ENCODE data around the gene PATL1.
"Not testable (repeated sequence)": the region's sequence is repeated elsewhere in the genome, so short reads cannot be mapped to it uniquely, and the experiment has no call there.

The PATL1 gene

GRCh38 chr11:59692915-59693314, 24.1 kb upstream of the PATL1 start:
- no peak for DNase-seq (ENCODE audit: low read depth in 1 of 2, low spot score in 1 of 2)
- Histone ChIP-seq H3K27ac (replicated peaks) (no peak overlapping the region), H3K27me3 (ENCODE audit: insufficient read depth, poor library complexity, severe bottlenecking) (no peaks in the 10 kb centered on the region), H3K4me3 (replicated peaks; ENCODE audit: insufficient read depth, low read length) (no peak overlapping the region)
- TF ChIP-seq, protein P1, sequence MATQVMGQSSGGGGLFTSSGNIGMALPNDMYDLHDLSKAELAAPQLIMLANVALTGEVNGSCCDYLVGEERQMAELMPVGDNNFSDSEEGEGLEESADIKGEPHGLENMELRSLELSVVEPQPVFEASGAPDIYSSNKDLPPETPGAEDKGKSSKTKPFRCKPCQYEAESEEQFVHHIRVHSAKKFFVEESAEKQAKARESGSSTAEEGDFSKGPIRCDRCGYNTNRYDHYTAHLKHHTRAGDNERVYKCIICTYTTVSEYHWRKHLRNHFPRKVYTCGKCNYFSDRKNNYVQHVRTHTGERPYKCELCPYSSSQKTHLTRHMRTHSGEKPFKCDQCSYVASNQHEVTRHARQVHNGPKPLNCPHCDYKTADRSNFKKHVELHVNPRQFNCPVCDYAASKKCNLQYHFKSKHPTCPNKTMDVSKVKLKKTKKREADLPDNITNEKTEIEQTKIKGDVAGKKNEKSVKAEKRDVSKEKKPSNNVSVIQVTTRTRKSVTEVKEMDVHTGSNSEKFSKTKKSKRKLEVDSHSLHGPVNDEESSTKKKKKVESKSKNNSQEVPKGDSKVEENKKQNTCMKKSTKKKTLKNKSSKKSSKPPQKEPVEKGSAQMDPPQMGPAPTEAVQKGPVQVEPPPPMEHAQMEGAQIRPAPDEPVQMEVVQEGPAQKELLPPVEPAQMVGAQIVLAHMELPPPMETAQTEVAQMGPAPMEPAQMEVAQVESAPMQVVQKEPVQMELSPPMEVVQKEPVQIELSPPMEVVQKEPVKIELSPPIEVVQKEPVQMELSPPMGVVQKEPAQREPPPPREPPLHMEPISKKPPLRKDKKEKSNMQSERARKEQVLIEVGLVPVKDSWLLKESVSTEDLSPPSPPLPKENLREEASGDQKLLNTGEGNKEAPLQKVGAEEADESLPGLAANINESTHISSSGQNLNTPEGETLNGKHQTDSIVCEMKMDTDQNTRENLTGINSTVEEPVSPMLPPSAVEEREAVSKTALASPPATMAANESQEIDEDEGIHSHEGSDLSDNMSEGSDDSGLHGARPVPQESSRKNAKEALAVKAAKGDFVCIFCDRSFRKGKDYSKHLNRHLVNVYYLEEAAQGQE (IDR thresholded peaks at IDR 0.05; ENCODE audit: insufficient replicate concordance, low read depth) = no peak
- TF ChIP-seq POLR2AphosphoS5 (IDR thresholded peaks at IDR 0.05; ENCODE audit: low read depth) (no peak), SPI1 (IDR thresholded peaks at IDR 0.05; ENCODE audit: borderline replicate concordance, low read depth) (no peak)
- TF ChIP-seq, protein P2, sequence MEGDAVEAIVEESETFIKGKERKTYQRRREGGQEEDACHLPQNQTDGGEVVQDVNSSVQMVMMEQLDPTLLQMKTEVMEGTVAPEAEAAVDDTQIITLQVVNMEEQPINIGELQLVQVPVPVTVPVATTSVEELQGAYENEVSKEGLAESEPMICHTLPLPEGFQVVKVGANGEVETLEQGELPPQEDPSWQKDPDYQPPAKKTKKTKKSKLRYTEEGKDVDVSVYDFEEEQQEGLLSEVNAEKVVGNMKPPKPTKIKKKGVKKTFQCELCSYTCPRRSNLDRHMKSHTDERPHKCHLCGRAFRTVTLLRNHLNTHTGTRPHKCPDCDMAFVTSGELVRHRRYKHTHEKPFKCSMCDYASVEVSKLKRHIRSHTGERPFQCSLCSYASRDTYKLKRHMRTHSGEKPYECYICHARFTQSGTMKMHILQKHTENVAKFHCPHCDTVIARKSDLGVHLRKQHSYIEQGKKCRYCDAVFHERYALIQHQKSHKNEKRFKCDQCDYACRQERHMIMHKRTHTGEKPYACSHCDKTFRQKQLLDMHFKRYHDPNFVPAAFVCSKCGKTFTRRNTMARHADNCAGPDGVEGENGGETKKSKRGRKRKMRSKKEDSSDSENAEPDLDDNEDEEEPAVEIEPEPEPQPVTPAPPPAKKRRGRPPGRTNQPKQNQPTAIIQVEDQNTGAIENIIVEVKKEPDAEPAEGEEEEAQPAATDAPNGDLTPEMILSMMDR (IDR thresholded peaks at IDR 0.05; ENCODE audit: insufficient read depth, low read length) = no peak

GRCh38 chr11:59691156-59691555, 22.3 kb upstream of the PATL1 start:
- no peak overlapping the region for H3K27ac ChIP-seq (replicated peaks)
- H3K27me3 ChIP-seq (ENCODE audit: insufficient read depth, poor library complexity, severe bottlenecking) = no peaks in the 10 kb centered on the region
- no peak overlapping the region for H3K4me3 ChIP-seq (replicated peaks; ENCODE audit: insufficient read depth, low read length)
- no peak for DNase-seq (ENCODE audit: low read depth in 1 of 2, low spot score in 1 of 2)
- TF ChIP-seq, protein P2 (IDR thresholded peaks at IDR 0.05; ENCODE audit: insufficient read depth, low read length) = no peak
- TF ChIP-seq, protein P1 (IDR thresholded peaks at IDR 0.05; ENCODE audit: insufficient replicate concordance, low read depth) = no peak
- TF ChIP-seq GABPA (IDR thresholded peaks at IDR 0.05; ENCODE audit: low read depth) (no peak), POLR2AphosphoS5 (IDR thresholded peaks at IDR 0.05; ENCODE audit: low read depth) (no peak)

GRCh38 chr11:59689015-59689414, 20.2 kb upstream of the PATL1 start:
- TF ChIP-seq, protein P1 (IDR thresholded peaks at IDR 0.05; ENCODE audit: insufficient replicate concordance, low read depth) = no peak
- Histone ChIP-seq H3K27me3 (ENCODE audit: insufficient read depth, poor library complexity, severe bottlenecking) (no peaks in the 10 kb centered on the region), H3K4me3 (replicated peaks; ENCODE audit: insufficient read depth, low read length) (no peak overlapping the region), H3K27ac (replicated peaks) (peak overlapping the region; percentile 38; the same call in 1 of the 2 replicates)
- DNase-seq (ENCODE audit: low read depth in 1 of 2, low spot score in 1 of 2) = no peak

DNA sequence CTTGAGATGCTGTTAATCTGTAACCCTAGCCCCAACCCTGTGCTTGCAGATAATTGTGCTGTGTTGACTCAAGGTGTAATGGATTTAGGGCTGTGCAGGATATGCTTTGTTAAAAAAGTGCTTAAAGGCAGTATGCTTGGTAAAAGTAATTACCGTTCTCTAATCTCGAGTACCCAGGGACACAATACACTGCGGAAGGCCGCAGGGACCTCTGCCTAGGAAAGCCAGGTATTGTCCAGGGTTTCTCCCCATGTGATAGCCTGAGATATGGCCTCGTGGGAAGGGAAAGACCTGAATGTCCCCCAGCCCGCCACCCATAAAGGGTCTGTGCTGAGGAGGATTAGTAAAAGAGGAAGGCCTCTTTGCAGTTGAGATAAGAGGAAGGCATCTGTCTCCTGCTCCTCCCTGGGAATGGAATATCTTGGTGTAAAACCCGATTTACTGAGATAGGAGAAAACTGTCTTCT, 12.5 kb upstream of the PATL1 start:
- not testable (repeated sequence) for H3K27me3 ChIP-seq (ENCODE audit: insufficient read depth, poor library complexity, severe bottlenecking); DNase-seq (ENCODE audit: low read depth in 1 of 2, low spot score in 1 of 2); H3K27ac ChIP-seq (replicated peaks); H3K4me3 ChIP-seq (replicated peaks; ENCODE audit: insufficient read depth, low read length)

Data from HL-60 (cell line).